Chondrocyte (in vitro differentiated cells): ENCODE measurements around the gene SNRK. TPM values are rescaled to one million over a fixed set of nuclear protein-coding genes. Genes with fewer than 3 reads are reported as not detected.

Experiments
- DNase-seq: peaks from one replicate; pipeline ENCODE4 v3.0.0; 2021; ENCODE audit warnings: mixed read lengths, low spot score
- H3K27ac Mint-ChIP-seq: one replicate; pipeline ENCODE4 v1.8.0; 2021; ENCODE audit warnings: mild to moderate bottlenecking, moderate library complexity, mixed read lengths; ENCODE audit not compliant: unreplicated experiment
- H3K27me3 Mint-ChIP-seq: 2 replicates; pipeline ENCODE4 v1.8.0; 2021; ENCODE audit warnings: low read depth, mixed read lengths
- H3K36me3 Mint-ChIP-seq: 2 replicates; pipeline ENCODE4 v1.8.0; 2021; ENCODE audit warnings: low read depth, mixed read lengths
- H3K4me1 Mint-ChIP-seq: 2 replicates; pipeline ENCODE4 v1.8.0; 2021; ENCODE audit warnings: low read depth, mild to moderate bottlenecking, mixed read lengths
- H3K4me3 Mint-ChIP-seq: one replicate; pipeline ENCODE4 v1.8.0; 2021; ENCODE audit warnings: mild to moderate bottlenecking, moderate library complexity, mixed read lengths; ENCODE audit not compliant: unreplicated experiment
- H3K9me3 Mint-ChIP-seq: 2 replicates; pipeline ENCODE4 v1.8.0; 2021; ENCODE audit warnings: low read depth, mixed read lengths
- CTCF ChIP-seq: fragments of 200-600 bp; sonication (generic); IDR thresholded peaks from 2 replicates; pipeline ENCODE4 v1.5.0; 2021; ENCODE audit warnings: antibody characterized with exemption, mild to moderate bottlenecking, moderate library complexity
- total RNA-seq: library from RNA; stranded (reverse); gene quantifications from 3 replicates; pipeline ENCODE4 v1.2.1, GENCODE V29; 2021

Gene SNRK
- total RNA-seq, 1 donor from 2014 or later: 18.1 TPM

- DNase-seq: no peak
- Mint-ChIP-seq H3K27ac (no peak overlapping the region), H3K9me3 (no peaks in the 10 kb centered on the region), H3K4me1 (peaks cover 2% of the 10 kb centered on the region), H3K4me3 (no peak overlapping the region), H3K36me3 (peaks cover 2% of the 10 kb centered on the region), H3K27me3 (peaks cover 25% of the 10 kb centered on the region)
- TF ChIP-seq CTCF: no peak
Measured at GRCh38 chr3:43281020-43281419, 5.3 kb upstream of the SNRK start.

GRCh38 chr3:43284171-43284570, 2.2 kb upstream of the SNRK start:
- no peak overlapping the region for H3K27ac Mint-ChIP-seq
- peaks cover 17% of the 10 kb centered on the region for H3K27me3 Mint-ChIP-seq
- H3K4me1 Mint-ChIP-seq: peaks cover 26% of the 10 kb centered on the region
- no peak for DNase-seq
- no peak overlapping the region for H3K4me3 Mint-ChIP-seq
- no peaks in the 10 kb centered on the region for H3K9me3 Mint-ChIP-seq
- peaks cover 3% of the 10 kb centered on the region for H3K36me3 Mint-ChIP-seq
- TF ChIP-seq CTCF: no peak

GRCh38 chr3:43285644-43286043, 696 bp upstream of the SNRK start:
- no peak overlapping the region for H3K27ac Mint-ChIP-seq
- peaks cover 4% of the 10 kb centered on the region for H3K36me3 Mint-ChIP-seq
- H3K9me3 Mint-ChIP-seq: no peaks in the 10 kb centered on the region
- TF ChIP-seq CTCF: no peak
- H3K27me3 Mint-ChIP-seq: peaks cover 9% of the 10 kb centered on the region
- H3K4me3 Mint-ChIP-seq: peak overlapping the region; percentile 86
- no peak for DNase-seq
- peaks cover 38% of the 10 kb centered on the region for H3K4me1 Mint-ChIP-seq

- no peak for DNase-seq
- peaks cover 9% of the 10 kb centered on the region for H3K27me3 Mint-ChIP-seq
- no peaks in the 10 kb centered on the region for H3K9me3 Mint-ChIP-seq
- peak overlapping the region; percentile 80 for H3K27ac Mint-ChIP-seq
- peak overlapping the region; percentile 77 for H3K4me3 Mint-ChIP-seq
- no peak for TF ChIP-seq CTCF
- peaks cover 4% of the 10 kb centered on the region for H3K36me3 Mint-ChIP-seq
- peaks cover 51% of the 10 kb centered on the region for H3K4me1 Mint-ChIP-seq
Measured at GRCh38 chr3:43286841-43287499, 630 bp downstream of the SNRK start.

GRCh38 chr3:43287500-43287873, 1.1 kb downstream of the SNRK start:
- Mint-ChIP-seq H3K27me3 (peaks cover 9% of the 10 kb centered on the region), H3K9me3 (no peaks in the 10 kb centered on the region), H3K4me1 (peaks cover 52% of the 10 kb centered on the region), H3K4me3 (peak overlapping the region; percentile 77), H3K27ac (peak overlapping the region; percentile 80), H3K36me3 (peaks cover 4% of the 10 kb centered on the region)
- DNase-seq: no peak
- no peak for TF ChIP-seq CTCF
